ENCODE results near the gene CSF2RB.

CSF2RB gene

DNA sequence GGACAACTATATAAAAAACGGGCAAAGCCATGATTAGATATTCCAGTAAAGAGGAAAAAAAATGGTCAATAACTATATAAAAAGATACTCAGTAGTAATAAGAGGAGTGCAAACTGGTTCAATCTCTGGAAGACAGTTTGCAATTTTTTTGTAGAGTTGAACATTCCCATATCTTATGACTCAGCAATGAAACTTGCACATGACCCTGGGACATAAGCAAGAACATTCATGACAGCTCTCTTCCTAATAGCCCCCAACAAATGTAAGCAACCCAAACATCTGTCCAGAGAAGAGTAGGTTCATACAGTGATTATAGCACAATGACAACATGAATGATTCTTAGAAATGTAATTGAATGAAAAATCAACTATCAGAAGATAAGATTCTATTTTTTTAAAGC is 21.8 kb upstream of the CSF2RB start:
- DNase-seq, result no peak

DNA sequence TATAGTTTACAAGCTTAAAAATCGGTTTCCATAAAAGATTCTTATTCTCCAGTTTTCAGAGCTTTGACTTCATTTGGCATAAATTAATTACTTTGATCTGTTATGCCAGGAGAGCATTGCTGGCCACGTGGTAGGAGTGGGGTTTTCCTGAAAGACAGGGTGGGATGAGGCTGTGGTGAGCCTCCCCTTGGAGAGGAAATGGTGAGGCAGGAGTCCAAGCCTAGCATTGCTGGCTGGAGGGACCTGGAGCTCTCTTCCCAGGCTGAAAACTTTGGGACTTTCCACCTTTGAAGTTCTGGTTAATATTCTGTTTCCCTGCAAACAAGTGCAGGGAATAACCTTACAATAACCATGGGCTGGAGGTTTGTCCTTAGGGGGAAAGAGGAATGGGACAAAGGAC is 21.1 kb upstream of the CSF2RB start:
- peak in 1 of 2 donors; percentile 10 for DNase-seq

DNA sequence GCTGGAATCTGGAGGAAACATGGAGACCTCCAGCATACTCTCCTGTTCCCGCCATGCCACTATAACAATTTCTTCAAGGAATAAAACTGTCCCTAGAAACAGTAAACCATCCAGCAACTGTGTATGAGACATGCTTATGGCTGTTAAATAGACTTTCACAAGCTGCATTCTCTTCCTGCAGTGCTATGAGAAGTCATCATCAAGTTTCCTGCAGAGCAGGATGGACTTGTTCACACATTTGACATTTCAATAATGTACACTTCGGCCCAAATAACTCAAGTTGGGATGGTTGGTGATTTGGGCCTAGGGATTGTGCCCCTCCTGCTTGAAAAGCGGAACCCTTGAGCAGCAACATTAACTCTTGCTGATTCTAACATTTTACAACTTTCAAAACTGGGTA is 20.2 kb upstream of the CSF2RB start:
- no peak for DNase-seq

DNA sequence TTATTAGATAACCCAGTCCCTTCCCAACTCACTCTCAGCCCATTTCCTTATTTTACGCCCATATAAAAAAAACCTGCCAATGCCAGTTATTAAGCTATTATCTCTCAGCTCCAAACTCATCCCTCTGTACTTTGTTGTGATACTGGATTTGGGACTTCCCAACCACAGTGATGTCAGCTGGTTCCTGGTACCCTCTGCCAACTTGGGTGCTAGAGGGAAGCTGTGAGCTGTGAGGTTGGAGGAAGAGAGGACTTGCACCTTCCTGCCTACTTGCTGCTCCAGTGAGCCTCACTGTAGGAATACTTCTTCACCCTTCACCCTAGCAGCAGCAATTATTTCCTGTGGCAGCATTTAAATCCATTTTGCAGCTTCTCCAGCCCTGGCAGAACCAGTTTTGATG is 19.2 kb upstream of the CSF2RB start:
- DNase-seq, result peak; percentile 31 to 49

DNA sequence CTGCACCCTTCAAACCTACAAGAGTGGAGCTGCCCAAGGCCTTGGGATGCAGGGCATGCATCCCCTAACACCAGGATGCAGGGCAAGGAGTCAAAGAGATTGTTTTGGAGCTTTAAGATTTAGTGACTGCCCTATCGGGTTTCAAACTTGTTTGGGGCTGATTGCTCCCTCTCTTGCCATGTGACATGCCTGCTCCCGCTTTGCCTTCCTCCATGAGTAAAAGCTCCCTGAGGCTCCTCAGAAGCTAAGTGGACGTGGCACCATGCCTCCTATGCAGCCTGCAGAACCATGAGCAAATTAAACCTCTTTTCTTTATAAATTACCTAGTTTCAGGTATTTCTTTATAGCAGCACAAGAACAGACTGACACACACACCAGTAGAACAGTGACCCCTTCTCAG is 15.8 kb upstream of the CSF2RB start:
- no peak for DNase-seq

DNA sequence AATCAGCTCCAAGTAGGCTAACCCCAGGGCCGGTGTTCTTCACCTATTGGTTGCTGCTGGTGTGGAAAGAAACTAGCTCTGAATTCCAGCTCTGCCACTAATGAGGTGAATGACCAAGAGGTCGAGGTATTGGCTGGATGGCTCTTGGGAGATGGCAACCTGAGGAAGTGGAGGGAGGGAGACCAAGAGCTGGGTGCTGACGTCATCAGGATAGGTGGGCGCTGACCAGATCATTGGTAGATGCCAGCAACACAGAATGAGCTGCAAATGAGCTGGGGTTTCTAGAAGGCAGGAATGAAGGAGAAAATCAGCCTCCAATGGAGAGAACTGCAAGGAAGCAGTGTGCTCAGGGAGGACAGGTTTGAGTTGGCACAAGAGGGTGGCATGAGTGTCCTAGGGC is 14.7 kb upstream of the CSF2RB start:
- DNase-seq, result no peak

DNA sequence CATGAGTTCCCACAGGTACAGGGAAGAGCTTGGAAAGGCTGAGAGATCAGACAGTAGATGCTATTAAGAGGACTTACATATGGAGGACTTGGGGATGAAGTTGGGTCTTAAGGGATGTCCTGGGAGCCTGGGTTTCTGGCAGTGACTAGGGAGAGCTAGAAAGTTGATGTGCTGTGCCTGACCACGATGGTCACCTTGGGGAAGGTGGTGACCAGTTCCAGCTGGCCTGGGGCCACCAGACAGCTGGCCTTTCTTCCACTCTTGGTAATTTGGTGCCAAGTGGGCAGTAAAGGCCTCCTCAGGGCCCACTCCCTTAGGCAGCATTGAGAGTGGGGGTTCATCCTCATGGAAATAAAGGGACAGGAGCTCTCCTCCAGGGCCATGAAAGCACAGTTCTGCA is 13.9 kb upstream of the CSF2RB start:
- DNase-seq, result no peak

DNA sequence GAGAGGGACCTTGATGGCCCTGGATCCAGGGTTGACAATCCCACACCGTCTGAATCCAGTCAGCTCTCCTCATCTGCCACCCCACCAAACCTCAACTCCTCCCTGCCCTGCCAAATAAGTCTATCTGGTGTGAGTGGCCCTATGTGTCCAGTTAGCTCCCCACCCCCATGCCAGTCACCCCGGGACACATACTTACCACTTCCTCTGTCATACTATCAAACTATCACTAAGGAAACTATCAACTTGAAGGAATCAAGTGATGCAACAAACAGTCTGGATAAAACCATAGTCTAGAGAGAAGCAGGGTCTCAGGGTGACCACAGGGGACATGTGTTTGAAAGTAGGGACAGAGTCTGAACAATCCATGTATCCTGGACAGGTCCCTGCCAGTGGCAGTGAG is 13.2 kb upstream of the CSF2RB start:
- no peak for DNase-seq

DNA sequence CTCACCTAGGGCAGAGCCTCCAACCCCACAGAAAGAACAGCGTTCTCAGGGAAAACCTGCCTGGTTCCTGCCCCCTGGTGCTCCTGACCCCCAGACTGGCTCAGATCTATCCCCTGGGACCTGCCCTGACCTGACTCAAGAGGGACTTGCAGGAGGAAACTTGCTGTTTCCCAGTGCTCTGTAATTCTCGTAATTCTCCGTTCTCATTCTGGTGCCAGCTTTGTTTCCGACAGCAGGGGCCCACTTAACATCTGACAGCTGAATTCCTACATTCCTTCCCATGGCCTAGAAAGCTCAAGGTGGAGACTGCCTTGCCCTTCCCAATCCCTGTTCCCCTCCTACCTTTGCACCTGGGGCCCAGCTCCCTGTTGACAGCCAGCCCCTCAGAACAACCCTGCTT is 12.5 kb upstream of the CSF2RB start:
- no peak for DNase-seq

DNA sequence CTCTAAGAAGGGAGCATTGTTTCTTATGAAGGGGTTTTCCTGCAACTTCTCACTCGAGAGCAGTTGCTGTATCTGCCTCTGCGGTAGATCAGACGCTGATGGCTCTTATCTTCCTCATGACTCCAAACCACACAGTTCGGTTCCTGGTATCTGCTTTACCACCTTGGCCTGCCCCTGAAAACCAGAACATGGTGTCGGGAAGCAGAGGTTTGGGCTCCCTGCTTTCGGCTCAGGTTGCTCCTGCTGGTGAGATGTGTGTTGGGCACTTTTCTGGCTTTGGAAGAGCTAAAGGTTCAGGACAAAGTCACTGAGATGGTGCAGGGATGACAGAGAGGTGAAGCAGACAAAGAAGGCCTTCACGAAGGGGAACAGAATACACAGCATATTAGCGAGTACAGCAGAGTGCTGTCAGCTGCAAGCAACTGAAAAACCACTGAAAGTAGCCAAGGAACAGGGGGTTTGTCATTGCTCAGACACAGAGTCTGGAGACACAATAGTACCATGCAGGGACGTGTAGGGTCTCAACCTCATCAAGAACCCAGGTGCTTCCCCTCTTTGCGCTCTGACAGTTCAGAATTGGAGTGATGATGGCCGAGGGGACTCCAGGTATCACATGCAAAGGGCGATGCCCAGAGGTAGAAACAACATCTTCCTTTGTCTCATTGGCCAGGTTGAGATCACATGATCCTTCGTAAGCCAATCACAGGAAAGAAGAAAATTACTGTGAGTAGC is 11.9 kb upstream of the CSF2RB start:
- DNase-seq, result no peak

DNA sequence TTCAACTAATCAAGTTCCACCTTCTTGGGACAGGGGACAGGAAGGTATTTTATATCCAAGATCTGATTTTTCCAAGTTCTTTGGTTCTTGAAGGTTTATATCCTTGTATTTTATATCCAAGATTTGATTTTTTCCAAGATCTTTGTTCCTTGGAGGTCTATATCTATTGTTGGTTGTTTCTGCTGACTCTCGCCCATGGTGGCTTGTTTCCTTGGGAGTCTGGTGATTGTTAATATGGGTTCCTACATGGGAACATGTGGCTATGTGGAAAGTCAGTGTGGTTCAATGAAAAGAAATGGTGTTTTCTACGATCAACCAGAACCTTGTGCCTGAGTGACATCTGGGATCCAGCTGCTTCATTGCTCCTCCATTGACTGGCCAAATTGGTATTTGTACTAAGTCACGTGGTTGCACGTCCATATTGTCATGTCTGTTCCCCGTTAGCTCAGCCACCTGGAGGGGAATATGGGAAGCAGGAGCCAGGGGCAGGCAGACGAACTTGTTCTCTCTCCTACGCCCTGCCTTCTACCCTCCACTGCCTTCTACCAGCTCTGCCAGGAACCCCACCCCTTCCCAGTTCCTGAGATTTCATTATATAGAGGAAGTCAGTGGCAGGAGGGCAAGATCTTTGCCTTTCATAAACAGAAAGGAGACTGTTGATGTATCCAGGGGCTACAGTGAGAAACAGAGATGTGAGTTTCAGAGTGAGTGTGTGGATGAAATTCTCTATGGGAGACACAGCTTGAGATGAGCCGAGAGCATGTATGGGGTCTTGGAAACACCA is 11.1 kb upstream of the CSF2RB start:
- DNase-seq, result peak; percentile 47 to 49

DNA sequence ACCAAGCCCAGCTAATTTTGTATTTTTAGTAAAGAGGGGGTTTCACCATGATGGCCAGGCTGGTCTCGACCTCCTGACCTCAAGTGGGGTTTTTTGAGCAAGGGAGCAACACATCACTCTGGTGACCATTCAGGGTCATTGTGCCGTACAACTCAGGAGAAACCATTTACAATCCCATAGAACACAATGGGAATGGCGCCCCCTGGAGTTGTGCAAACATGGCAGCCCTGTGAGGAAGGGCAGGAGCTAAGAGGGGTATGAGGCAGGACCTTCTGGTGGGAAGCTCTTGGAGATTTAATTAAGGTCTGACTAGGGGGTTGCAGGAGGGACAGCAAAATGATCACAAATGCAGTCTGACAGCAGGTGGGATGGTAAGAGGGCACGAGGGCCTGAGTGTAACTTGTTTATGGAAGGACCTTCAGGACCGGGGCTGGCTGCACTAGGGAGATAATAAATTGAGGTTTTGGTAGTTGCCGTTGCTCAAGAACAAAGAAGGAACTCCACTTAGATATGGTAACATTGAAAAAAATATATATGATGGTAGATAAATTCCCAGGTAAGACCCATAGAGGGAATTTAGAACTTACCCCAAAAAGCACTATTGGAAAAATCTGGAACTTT is 9.1 kb upstream of the CSF2RB start:
- DNase-seq, result no peak

DNA sequence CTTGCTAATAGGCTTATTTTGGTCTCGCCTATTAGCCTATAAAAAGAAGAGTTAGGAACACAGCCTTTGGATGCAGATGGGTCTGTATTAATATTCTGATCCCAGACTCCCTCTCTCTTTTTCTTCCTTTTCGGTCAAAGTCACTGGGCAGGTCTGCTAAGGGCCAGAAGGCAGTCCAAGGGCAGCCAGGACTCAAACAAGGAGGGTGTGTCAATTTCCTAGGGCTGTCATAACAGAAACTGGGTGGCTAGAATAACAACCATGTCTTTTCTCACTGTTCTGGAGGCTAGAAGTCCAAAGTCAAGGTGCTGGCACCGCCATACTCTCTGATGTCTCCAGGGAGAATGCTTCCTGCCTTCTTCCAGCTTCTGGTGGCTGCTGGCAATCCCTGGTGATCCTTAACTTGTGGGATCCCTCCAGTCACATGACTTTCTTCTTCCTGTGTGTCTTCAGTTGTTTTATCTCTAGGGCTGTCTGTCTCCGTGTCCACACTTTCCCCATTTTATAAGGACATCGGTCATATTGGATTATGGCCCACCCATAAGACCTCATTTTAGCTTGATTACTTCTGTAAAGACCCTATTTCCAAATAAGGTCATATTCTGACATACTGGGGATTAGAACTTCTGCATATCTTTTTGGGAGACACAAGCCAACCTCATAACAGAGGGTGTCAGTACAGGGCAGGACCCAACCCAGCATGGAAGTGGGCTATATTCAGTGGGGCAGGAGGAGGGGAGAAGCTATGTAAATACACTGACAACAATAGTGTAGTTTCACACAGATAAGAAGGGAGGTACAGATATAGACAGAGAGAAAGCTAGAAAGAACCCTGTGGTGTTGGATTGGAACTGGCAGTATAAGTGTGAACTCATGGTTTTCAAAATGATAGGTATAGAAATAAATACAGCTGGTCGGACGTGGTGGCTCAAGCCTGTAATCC is 5.9 kb upstream of the CSF2RB start:
- DNase-seq, result no peak

DNA sequence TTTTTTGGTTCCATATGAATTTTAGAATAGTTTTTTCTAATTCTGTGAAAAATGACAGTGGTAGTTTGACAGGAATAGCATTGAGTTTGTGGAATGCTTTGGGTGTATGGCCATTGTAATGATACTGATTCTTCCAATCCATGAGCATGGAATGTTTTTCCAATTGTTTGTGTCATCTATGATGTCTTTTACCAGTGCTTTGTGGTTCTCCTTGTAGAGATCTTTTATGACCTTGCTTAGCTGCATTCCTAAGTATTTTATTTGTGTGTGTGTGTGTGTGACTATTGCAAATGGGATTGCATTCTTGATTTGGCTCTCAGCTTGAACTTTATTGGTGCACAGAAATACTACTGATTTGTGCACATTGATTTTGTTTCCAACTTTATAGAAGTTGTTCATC is 3.0 kb upstream of the CSF2RB start:
- DNase-seq, result no peak

DNA sequence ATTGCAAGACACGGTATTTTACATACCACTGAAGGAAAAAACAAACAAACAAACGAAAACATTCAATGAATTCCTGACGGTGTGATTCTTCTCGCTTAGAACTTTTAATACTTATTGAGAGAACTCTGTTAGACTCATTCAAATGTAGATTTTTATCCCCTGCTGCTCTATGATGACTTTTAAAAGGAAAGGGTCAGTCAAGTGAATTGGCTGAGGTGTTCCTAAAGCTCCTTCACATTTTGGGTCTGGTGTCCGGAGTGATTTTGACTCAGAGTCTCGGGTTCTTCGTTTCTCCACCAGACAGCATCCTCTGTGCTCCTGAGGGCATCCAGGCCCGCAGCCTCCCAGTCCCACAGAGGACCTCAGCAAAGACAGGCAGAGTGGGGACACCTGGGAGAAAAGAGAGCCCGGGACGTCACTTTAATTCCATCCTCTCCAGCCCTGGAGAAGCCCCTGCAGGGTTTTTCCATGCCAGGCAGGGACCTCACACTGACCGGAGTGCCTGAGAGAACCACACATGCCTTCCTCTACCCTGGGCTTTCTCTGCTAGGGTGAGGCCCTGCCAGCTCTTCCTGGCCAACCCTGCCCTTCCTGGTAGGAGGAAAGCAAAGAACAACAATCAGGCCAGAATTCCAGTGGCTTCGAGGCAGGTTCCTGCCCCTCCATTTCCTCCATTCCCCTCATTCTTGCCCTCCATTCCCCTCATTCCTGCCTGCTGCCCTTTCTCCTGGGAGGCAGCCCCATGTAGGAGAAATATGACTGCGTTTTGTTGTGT is 1.4 kb upstream of the CSF2RB start:
- DNase-seq, result no peak

DNA sequence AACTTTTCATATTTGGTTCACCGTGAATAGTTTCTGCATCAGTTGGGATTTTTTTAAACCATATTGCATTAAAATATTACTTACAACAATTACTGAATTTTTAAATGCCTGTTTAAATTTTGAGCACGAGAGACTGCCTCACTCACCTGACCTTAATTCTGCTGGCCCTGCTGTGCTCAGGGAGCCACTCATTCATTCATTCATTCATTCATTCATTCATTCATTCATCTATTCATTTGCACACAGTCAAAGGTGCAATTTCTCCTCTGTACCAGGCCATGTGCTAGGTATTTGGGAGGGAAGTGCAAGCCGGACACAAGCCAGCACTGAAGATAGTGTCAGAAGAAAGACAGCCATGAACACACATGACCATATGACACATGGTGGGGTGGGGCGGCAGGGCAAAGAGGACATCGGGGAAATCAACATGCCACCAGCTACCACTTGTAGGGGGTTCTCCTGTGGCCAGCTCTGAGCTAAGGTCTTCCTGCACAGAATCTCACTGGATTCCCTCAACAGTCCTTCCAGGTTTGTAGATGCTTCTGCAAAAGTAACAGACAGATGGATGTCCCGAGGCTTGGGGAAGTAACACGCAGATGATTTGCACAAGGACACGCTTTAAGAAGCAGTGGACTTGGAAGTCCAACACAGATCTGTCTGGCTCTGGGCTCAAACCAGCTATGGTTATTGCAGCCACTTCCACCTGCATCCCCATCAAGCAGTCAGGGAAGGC is 568 bp upstream of the CSF2RB start:
- DNase-seq, result peak in 1 of 2 donors; percentile 27

DNA sequence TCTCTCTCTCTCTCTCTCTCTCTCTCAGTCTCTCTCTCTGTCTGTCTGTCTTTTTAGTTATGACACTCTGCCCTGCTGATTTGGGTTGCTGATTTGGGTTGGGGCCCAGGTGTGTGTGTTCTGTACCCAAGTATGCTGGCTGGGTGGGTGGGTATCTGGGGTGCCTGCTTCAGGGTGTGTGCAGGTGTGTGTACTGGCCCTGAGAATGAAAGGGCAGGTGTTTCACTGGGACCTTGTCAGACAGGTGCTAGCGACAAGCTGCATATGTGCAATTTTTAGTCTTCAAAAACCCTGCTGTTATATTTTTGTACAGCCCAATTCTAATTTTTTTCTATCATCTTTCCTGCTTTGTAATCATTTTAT is 943 bp downstream of the CSF2RB start:
- no peak for DNase-seq

DNA sequence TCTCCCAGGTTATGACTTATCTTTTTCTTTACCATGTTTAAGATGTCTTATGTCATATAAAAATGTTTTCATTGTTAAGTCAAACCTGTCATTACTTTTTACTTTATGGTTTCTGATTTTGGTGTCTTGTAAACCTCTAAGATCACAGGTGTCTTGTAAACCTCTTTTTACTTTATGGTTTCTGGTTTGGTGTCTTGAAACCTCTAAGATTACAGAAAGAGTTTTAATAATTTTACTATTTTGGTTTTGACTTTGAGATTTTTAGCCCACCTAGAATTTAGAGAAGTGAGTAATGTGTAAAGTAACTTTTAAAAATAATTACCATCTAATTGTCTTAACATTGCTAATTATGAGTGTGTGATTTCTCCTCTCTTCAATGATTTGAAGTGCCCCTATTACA is 2.6 kb downstream of the CSF2RB start:
- DNase-seq, result no peak

DNA sequence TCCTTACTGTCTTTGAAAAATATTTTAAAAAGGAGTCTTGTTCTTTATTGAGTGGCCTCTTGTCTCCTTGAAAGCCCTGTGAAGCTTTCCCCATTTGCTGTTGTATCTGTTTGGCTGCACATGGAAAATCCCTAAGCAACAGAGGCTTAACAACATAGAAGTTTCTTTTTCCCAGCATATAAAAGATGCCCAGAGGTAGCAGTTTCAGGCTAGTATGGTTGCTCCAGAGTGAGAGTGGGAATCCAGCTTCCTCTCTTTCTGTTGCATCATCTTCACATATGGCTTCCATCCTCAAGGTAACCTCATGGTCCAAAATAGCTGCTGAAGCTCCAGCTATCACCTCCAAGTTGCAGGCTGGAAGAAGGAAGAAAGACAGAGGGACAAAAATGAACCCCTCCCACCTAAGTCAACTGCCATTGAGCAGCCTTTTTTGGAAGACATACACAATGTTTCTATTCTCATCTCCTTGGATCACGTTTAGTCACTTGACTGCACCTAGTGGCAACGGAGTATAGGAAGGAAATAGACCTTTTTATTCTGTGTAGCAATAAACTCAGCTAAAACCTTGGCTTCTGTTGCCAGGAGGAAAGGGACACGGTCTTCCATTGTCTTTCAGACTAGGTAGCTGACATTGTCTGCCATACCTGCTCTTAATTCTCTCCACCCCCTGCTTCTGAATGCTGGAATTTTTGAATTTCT is 5.3 kb downstream of the CSF2RB start:
- peak in 1 of 2 donors; percentile 62 for DNase-seq

DNA sequence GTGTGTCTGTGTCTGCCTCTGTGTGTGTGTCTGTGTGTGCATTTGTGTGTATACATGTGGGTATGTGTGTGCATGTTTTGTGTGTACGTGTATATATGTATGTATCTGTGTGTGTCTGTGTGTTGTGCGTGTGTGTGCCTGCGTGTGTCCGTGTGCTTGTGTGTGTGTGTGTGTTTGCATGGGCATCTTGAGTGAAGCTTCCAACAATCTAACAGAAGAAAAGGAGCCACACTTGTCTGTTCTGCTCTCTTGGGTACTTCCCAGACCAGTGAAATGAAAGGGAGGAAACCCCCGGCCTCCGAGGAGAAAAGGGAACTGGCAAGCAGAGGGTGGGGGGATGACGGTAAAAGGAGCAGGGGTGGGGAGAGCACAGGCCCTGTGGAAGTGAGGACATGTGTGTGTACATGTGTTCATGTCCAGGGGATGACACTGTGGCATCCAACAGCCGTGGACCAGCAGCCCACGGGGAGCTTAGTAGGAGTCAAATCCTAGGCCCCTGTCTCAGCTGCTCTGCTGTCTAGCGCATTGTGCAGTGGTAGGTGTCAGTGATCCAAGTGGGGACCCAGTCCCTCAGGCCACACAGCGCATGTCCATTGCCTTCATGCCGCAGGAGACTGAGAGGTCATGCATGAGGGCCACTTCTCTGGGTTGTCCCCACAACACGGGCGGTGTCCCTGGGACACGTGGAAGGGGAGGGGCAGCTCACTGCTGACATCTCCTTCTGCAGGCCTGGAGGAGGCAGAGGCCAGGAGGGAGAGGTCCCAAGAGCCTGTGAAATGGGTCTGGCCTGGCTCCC is 8.1 kb downstream of the CSF2RB start:
- peak; percentile 94 to 96 for DNase-seq

Measured in inflammatory macrophage treated with lipopolysaccharide for 1 hour (primary cell).